OCI-LY3 (cell line): ENCODE measurements around the gene CXXC5.

Experiments used
- H2AFZ ChIP-seq: fragments of 200-600, 300-600 bp; shearing (Covaris generic); 2 replicates; pipeline ENCODE4 v1.6.0; 2014; ENCODE audit warnings: antibody characterized with exemption, low read depth, low read length
- H3K27ac ChIP-seq: fragments of 200-600, 300-600 bp; sonication (generic); 2 replicates; pipeline ENCODE4 v1.5.1; 2014; ENCODE audit warnings: mild to moderate bottlenecking, low read length, moderate library complexity, mixed read lengths
- H3K27me3 ChIP-seq: fragments of 200-600, 300-600 bp; sonication (generic); 2 replicates; pipeline ENCODE4 v1.6.1; 2014; ENCODE audit warnings: low read depth, low read length, mixed read lengths
- H3K36me3 ChIP-seq: fragments of 200-600, 300-600 bp; sonication (generic); replicated peaks from 2 replicates; pipeline ENCODE3; 2014; ENCODE audit warnings: low read depth, low read length, mixed read lengths
- H3K4me1 ChIP-seq: fragments of 300-600, 200-600 bp; sonication (generic); 2 replicates; pipeline ENCODE4 v1.6.1; 2014; ENCODE audit warnings: low read length, mixed read lengths
- H3K4me2 ChIP-seq: fragments of 200-600, 300-600 bp; sonication (generic); 2 replicates; pipeline ENCODE4 v1.6.1; 2014; ENCODE audit warnings: low read length, mixed read lengths
- H3K4me3 ChIP-seq: fragments of 300-600, 200-600 bp; sonication (generic); 2 replicates; pipeline ENCODE4 v1.5.1; 2014; ENCODE audit warnings: antibody characterized with exemption, mild to moderate bottlenecking, low read length, moderate library complexity
- H3K79me2 ChIP-seq: fragments of 300-600, 200-600 bp; shearing (Covaris generic); 2 replicates; pipeline ENCODE4 v1.6.1; 2014; ENCODE audit warnings: mild to moderate bottlenecking, low read length, mixed read lengths
- H3K9ac ChIP-seq: fragments of 300-600, 200-600 bp; shearing (Covaris generic); 2 replicates; pipeline ENCODE4 v1.6.0; 2014; ENCODE audit warnings: mild to moderate bottlenecking, low read length, moderate library complexity
- H3K9me3 ChIP-seq: fragments of 200-600, 300-600 bp; shearing (Covaris generic); 2 replicates; pipeline ENCODE4 v1.6.1; 2014; ENCODE audit warnings: low read length, mixed read lengths; ENCODE audit not compliant: insufficient read depth
- H4K20me1 ChIP-seq: fragments of 200-600, 300-600 bp; sonication (generic); 2 replicates; pipeline ENCODE4 v1.6.1; 2016; ENCODE audit warnings: low read length, mixed read lengths; ENCODE audit not compliant: insufficient read depth
- EZH2phosphoT487 ChIP-seq: fragments of 200-600 bp; shearing (Covaris generic); IDR thresholded peaks from 2 replicates; pipeline ENCODE4 v1.6.1; 2018; ENCODE audit warnings: antibody characterized with exemption, mixed run types, low read depth
- TF ChIP-seq, protein P1 (sequence below): fragments of 200-600, 300-600 bp; sonication (generic); IDR thresholded peaks from 2 replicates; pipeline ENCODE4 v1.5.1; 2014; ENCODE audit warnings: antibody characterized with exemption, low read length, low read depth

CXXC5 gene

DNA sequence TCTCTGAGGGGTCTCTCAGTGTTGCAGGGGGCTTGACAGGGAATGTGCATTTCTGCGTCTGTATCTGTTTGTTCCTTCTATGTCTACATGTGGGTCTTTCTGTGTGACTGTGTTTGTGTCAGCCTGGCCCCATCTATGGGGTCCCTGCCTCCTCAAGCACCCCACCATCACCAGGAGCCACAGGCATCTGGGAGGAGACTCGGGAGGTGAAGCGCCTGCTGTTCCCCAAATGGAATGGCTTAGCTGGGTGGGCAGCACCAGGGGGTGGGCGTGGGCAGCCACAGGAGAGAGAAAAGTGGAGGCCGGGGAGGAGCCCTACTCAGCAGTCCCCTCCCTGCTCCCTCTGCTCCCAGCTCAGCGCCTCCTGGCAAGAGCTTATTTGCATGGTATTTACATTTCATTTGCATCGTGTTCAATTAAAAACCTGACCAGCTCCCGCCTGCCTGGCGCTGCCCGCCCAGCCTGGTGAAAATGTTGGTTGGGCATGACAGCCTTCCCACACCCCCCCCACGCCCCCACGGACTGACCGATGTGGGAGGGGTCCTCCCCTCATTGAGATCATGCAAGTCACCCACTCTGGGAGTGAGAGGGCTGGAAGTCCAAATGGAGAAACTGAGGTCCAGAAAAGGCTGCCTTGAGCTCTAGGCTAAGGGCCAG lies 50.5 kb downstream of the CXXC5 start:
- no peaks in the 10 kb centered on the region for H3K79me2 ChIP-seq
- H3K4me2 ChIP-seq, result no peak overlapping the region
- peaks cover 10% of the 10 kb centered on the region; the same call in 1 of the 2 replicates for H3K4me1 ChIP-seq
- H3K36me3 ChIP-seq, result no peaks in the 10 kb centered on the region
- peaks cover 21% of the 10 kb centered on the region for H3K27me3 ChIP-seq
- H3K4me3 ChIP-seq, result no peak overlapping the region
- TF ChIP-seq, protein P1, sequence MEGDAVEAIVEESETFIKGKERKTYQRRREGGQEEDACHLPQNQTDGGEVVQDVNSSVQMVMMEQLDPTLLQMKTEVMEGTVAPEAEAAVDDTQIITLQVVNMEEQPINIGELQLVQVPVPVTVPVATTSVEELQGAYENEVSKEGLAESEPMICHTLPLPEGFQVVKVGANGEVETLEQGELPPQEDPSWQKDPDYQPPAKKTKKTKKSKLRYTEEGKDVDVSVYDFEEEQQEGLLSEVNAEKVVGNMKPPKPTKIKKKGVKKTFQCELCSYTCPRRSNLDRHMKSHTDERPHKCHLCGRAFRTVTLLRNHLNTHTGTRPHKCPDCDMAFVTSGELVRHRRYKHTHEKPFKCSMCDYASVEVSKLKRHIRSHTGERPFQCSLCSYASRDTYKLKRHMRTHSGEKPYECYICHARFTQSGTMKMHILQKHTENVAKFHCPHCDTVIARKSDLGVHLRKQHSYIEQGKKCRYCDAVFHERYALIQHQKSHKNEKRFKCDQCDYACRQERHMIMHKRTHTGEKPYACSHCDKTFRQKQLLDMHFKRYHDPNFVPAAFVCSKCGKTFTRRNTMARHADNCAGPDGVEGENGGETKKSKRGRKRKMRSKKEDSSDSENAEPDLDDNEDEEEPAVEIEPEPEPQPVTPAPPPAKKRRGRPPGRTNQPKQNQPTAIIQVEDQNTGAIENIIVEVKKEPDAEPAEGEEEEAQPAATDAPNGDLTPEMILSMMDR, result no peak
- no peak for TF ChIP-seq EZH2phosphoT487
- no peak overlapping the region for H3K27ac ChIP-seq
- no peak overlapping the region for H3K9ac ChIP-seq
- H4K20me1 ChIP-seq, result no peaks in the 10 kb centered on the region
- H2AFZ ChIP-seq, result no peak overlapping the region
- H3K9me3 ChIP-seq, result no peaks in the 10 kb centered on the region

DNA sequence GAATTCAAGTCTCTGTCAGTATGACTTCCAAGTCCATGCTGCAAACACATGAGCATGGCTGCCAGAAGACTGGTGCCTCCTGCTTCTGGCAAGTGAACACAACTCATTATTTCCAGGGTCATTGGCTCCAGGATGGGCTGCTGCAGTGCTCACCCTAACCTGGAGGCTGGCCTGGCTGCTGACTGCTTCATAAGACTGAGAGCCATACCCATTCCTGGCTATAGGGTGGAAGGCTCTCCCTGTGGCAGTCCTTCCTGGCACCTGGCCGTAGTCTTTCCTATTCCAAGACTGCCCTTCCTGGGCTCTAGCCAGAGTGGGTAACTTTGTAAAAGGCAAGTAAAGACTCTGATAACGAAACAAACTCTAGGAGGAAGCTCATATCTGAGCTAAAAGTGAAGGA lies 51.2 kb downstream of the CXXC5 start:
- no peak overlapping the region for H2AFZ ChIP-seq
- H3K4me2 ChIP-seq, result no peak overlapping the region

DNA sequence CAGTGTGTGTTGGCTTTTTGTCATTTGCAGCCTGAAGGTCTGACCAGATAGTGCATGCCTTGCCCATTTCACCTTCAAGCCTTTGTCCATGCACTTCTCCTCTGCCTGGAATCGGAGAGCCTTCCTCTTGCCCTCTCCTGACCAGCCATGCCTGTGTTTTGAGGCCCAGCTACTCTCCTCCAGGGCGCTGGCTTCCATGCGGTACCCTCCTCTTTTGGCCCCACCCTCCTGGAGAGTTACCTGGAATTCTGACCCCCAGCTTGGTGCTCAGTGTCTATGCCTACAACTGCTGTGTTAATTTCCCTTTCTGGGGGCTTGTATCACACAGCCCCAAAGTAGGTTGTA lies 52.5 kb downstream of the CXXC5 start:
- TF ChIP-seq EZH2phosphoT487, result no peak
- TF ChIP-seq, protein P1, result no peak
- Histone ChIP-seq H3K9me3 (no peaks in the 10 kb centered on the region), H3K9ac (no peak overlapping the region), H3K36me3 (no peaks in the 10 kb centered on the region), H3K79me2 (no peaks in the 10 kb centered on the region), H3K4me1 (peaks cover 10% of the 10 kb centered on the region; the same call in 1 of the 2 replicates), H3K4me3 (no peak overlapping the region), H4K20me1 (no peaks in the 10 kb centered on the region), H3K4me2 (no peak overlapping the region), H3K27me3 (peaks cover 21% of the 10 kb centered on the region), H2AFZ (no peak overlapping the region), H3K27ac (no peak overlapping the region)

More for the DNA sequence above, 51.2 kb downstream of the CXXC5 start:
- H3K4me1 ChIP-seq, result peaks cover 10% of the 10 kb centered on the region; the same call in 1 of the 2 replicates
- H3K27ac ChIP-seq, result no peak overlapping the region
- no peaks in the 10 kb centered on the region for H3K9me3 ChIP-seq
- H3K9ac ChIP-seq, result no peak overlapping the region
- H3K4me3 ChIP-seq, result no peak overlapping the region
- no peaks in the 10 kb centered on the region for H3K36me3 ChIP-seq
- TF ChIP-seq EZH2phosphoT487, result no peak
- TF ChIP-seq, protein P1, result no peak
- no peaks in the 10 kb centered on the region for H4K20me1 ChIP-seq
- no peaks in the 10 kb centered on the region for H3K79me2 ChIP-seq
- H3K27me3 ChIP-seq, result peaks cover 21% of the 10 kb centered on the region

DNA sequence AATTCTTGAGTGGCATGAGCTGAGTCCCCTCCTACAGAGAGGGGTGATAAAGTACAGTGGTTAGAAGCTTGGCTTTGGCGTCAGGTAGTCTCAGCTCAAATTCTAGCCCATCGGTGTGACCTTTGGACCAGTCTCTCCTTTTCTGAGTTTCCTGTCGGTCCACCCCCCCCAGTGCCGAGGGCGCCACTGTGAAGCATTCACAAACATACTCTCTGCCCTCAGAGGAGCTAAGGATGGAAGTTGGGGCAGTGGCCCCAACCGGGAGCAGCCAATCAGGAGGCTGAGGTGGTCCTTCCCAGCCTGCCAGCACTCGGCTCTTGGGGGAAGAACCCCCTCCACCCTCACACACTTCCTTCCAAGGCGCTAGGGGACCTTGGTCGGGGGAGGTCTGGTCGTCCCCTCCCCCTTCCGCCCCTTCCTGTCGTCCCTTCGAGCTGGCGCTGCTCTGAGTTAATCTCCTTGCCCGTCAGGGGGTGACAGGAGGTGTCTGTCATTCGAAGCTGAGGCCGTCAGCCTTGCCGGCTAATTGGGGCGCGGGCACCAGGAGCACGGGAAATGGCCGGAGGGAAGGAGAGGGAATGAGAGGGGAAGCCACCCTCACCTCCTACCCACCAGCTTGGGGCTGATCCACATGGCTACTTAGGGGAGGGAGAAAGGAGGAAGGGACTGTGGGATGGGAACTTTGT lies 53.0 kb downstream of the CXXC5 start:
- H3K4me2 ChIP-seq, result no peak overlapping the region
- H3K27me3 ChIP-seq, result peaks cover 20% of the 10 kb centered on the region
- peaks cover 10% of the 10 kb centered on the region; the same call in 1 of the 2 replicates for H3K4me1 ChIP-seq
- H2AFZ ChIP-seq, result no peak overlapping the region
- no peak overlapping the region for H3K4me3 ChIP-seq
- H3K36me3 ChIP-seq, result no peaks in the 10 kb centered on the region
- H3K79me2 ChIP-seq, result no peaks in the 10 kb centered on the region
- no peaks in the 10 kb centered on the region for H4K20me1 ChIP-seq
- H3K9ac ChIP-seq, result no peak overlapping the region
- H3K27ac ChIP-seq, result no peak overlapping the region
- no peaks in the 10 kb centered on the region for H3K9me3 ChIP-seq
- TF ChIP-seq, protein P1, result no peak
- no peak for TF ChIP-seq EZH2phosphoT487
